GM12864 (cell line): Measurements from ENCODE around the gene STAT4.

ENCODE experiments used
- DNase-seq: peaks from one replicate; pipeline ENCODE4 v3.0.0-alpha.2; 2011; ENCODE audit warnings: low read depth
- H3K4me3 ChIP-seq: 2 replicates; pipeline ENCODE4 v1.5.1; 2011; ENCODE audit warnings: mild to moderate bottlenecking, low read depth, low read length, control low read depth
- TF ChIP-seq, protein P1 (sequence below): IDR thresholded peaks from 2 replicates; pipeline ENCODE4 v1.5.1; 2011; ENCODE audit warnings: low read depth, mild to moderate bottlenecking, moderate library complexity, low read length, control low read depth, inconsistent platforms; ENCODE audit errors: missing control alignments

STAT4 gene

DNA sequence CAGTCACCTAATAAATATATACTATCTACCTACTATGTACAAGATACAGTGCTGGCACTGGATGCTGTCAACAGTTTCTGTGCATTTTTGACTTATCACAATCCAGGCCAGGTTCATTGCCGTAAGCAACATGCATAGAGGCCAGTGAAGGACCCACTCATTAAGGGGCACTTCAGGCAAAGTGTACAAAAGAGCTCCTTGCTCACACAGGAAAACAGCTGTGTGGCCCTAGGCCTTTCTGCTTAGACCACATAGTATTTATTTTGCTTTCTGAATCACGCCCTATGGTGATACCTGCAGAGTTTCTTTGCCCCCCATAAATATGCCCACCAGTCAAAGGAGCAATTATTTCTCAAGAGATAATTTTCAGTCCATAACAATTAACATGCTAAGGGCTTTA is 39.6 kb upstream of the STAT4 start:
- TF ChIP-seq, protein P1, sequence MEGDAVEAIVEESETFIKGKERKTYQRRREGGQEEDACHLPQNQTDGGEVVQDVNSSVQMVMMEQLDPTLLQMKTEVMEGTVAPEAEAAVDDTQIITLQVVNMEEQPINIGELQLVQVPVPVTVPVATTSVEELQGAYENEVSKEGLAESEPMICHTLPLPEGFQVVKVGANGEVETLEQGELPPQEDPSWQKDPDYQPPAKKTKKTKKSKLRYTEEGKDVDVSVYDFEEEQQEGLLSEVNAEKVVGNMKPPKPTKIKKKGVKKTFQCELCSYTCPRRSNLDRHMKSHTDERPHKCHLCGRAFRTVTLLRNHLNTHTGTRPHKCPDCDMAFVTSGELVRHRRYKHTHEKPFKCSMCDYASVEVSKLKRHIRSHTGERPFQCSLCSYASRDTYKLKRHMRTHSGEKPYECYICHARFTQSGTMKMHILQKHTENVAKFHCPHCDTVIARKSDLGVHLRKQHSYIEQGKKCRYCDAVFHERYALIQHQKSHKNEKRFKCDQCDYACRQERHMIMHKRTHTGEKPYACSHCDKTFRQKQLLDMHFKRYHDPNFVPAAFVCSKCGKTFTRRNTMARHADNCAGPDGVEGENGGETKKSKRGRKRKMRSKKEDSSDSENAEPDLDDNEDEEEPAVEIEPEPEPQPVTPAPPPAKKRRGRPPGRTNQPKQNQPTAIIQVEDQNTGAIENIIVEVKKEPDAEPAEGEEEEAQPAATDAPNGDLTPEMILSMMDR: no peak
- no peak overlapping the region for H3K4me3 ChIP-seq
- no peak for DNase-seq

DNA sequence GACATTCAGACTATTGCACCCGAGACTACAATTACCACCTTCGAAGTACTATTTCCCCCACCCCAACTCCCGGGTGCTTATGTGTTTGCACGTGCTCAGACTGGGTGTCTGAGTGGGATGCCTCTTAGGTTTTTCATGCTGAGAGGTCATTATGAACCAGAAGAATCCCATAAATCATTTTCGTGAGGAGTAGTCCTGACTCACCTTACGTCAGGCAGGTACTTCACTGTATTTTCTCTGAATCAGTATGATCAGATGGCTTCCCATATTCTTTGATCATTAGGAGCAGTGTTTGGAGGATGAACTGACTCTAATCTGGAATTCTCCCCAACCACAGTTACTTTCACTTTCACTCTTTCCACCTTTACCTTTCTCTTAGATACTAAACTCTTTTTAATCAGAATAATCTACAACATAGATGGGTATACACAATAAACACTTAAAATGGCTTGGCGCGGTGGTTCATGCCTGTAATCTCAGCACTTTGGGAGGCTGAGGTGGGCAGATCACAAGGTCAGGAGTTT is 38.4 kb upstream of the STAT4 start:
- TF ChIP-seq, protein P1: no peak
- DNase-seq: no peak
- H3K4me3 ChIP-seq: no peak overlapping the region

DNA sequence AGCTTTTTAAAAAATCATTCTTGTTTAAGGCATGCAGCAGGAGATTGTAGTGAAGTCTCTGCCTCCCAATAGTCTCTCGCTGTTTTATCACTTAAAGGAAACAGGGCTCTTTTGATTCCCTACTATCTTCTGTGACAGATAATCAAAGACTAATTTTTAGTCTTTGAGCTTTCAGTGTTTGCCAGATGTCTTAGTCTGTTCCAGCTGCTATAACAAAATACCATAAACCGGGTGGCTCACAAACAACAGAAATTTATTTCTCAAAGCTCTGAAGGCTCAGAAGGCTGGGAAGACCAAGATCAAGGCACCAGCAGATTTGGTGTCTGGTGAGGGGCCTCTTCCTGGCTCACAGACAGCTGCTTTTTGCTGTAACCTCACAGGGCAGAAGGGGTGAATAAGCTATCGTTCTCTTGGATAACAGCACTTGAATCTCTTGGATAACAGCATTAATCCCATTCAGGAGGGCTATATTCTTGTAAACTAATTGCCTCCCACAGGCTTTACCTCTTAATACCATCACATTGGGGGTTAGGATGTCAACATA is 37.8 kb upstream of the STAT4 start:
- no peak for DNase-seq
- TF ChIP-seq, protein P1: no peak
- no peak overlapping the region for H3K4me3 ChIP-seq

DNA sequence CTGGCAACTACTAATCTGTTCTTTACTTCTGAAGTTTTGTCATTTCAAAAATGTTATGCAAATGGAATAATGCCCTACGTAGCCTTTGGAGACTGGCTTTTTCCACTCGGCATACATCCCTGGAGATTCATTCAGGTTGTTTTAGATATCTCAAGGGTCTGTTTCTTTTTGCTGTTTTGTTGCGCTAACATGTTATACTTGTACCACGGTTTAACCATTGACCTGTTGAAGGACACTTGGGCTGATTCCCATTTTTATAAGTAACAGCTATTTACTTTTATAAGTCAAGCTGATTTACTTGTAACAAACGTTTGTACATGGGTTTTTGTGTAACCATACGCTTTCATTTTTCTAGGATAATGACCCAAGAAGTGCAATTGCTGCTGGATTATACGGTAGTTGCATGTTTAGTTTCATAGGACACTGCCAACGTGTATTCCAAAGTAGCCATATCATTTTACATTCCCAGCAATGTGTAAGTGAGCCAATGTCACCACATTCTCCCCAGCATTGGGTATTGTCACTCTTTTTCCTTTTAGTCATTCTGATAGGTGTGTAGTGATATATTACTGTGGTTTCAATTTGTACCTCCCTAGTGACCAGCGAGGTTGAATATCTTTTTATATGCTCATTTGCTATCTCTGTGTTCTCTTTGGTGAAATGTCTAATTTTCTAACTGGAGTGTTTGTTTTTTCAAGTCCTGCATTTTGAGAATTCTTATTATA is 36.5 kb upstream of the STAT4 start:
- no peak for DNase-seq
- H3K4me3 ChIP-seq: no peak overlapping the region
- TF ChIP-seq, protein P1: no peak

DNA sequence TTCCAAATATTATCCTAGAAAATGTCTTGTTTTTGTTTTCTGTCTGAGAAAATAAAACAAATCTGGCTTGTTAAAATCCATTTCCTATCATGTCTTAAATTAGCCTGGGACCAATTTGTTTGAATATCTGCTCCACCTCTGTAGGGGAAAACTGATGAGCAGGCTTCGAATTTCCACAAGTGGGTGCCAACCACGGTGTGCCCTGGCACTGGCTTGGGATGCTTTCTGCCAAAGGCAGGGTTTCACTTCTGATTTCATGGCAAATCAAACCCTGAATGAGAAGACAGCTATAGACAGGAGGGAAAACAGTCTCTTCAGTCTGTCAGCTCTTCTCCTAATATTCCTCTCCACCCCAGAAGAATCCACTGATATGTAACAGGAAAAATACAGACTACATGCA is 33.7 kb upstream of the STAT4 start:
- DNase-seq: no peak
- TF ChIP-seq, protein P1: no peak
- no peak overlapping the region for H3K4me3 ChIP-seq

DNA sequence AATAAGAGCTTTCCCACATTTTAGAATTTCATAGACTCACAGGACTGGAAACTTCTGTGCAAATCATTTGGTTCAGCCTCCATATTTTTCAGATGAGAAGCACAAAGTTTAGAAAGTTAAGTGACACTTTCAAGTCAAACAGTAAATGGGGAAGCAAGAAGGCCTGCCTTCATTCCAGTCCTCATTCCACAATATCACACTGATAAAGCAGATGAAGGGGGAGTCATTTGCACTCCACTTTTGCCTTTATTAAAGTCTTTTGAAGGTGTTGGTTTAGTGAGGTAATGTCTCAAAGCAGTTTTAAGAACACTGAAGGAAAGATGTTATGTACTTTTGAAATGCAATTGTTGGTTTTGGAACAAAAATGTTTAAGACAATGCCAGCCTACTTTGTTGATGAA is 32.7 kb upstream of the STAT4 start:
- TF ChIP-seq, protein P1: no peak

DNA sequence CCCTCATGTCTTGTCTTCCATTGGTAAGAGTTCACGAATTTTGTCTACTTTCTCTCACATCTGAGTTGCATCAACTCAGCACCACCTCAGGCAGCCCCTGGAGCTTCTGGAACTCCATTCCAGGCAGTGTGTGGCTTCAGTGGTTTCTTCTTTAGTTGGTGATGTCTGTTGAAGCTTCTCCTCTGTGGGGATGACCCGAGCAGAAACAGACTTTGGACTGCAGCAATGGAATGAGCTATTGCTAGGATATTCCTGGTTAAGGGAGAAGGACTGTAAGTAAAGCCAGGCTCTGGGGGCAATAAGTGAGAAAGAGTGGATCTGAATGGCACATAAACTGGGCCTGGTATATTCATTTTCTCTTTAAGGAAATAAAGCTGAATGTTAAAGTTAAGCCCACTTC is 32.3 kb upstream of the STAT4 start:
- DNase-seq: no peak
- no peak overlapping the region for H3K4me3 ChIP-seq
- TF ChIP-seq, protein P1: no peak

More for the DNA sequence above, 32.7 kb upstream of the STAT4 start:
- no peak for DNase-seq
- no peak overlapping the region for H3K4me3 ChIP-seq
